SU-DHL-6 (cell line): ENCODE results near the gene MYRFL.

Experiments used
- CTCF ChIP-seq: fragments of 200-600 bp; sonication (generic); IDR thresholded peaks from one replicate; pipeline ENCODE4 v1.5.1; 2017; ENCODE audit warnings: antibody characterized with exemption, mild to moderate bottlenecking, low read length, moderate library complexity; ENCODE audit not compliant: insufficient read depth, poor library complexity, severe bottlenecking
- EZH2phosphoT487 ChIP-seq: fragments of 200-600 bp; sonication (generic), shearing (Covaris generic); conservative IDR thresholded peaks from 2 replicates; pipeline ENCODE4 v1.6.1; 2018; ENCODE audit warnings: mild to moderate bottlenecking, antibody characterized with exemption, low read length, moderate library complexity, mixed read lengths

GRCh38 chr12:69998922-69999321, 173.9 kb downstream of the MYRFL start:
- TF ChIP-seq CTCF (no peak), EZH2phosphoT487 (no peak)
